Panc1 (cell line): ENCODE results near the gene LRRC10B. TPM values are rescaled to one million over a fixed set of nuclear protein-coding genes. Genes with fewer than 3 reads are reported as not detected.

Experiments used
- ATAC-seq: fragments of 200-7000 bp; cut with Tn5 transposase; 2 replicates; pipeline ENCODE4 v1.9.1; 2020; ENCODE audit warnings: mild to moderate bottlenecking, moderate library complexity
- BruUV-seq: library from RNA; stranded (reverse); fragments of 400-500 nt; replicated peaks from 2 replicates; lab custom pipeline; 2021; lab: Mats Ljungman, UMichigan
- CTCF ChIA-PET: fragments of 300-600 bp; sonication (Branson Sonifier 250); formaldehyde crosslinking; loops from one replicate; lab custom pipeline; 2022; ENCODE audit warnings: antibody characterized with exemption; lab: Charles Lee
- POLR2A ChIA-PET: fragments of 300-600 bp; sonication (Branson Sonifier 250); formaldehyde crosslinking; loops from one replicate; lab custom pipeline; 2022; ENCODE audit warnings: antibody characterized with exemption; lab: Charles Lee
- DNase-seq: peaks from one replicate; pipeline ENCODE4 v3.0.0-alpha.2; 2010; ENCODE audit warnings: low read depth, low spot score
- H3K27ac ChIP-seq: 2 replicates; pipeline ENCODE4 v1.5.1; 2011; ENCODE audit warnings: mild to moderate bottlenecking, low read length, inconsistent platforms
- H3K27me3 ChIP-seq: fragments of 200-500 bp; sonication (Bioruptor generic); 2 replicates; pipeline ENCODE4 v1.6.0; 2014; ENCODE audit warnings: low read length, inconsistent platforms; ENCODE audit not compliant: control insufficient read depth, insufficient read depth
- H3K36me3 ChIP-seq: fragments of 200-500 bp; sonication (Bioruptor generic); 2 replicates; pipeline ENCODE4 v1.5.1; 2014; ENCODE audit warnings: inconsistent platforms, mild to moderate bottlenecking, low read length, moderate library complexity; ENCODE audit not compliant: control insufficient read depth, insufficient read depth
- H3K4me1 ChIP-seq: 2 replicates; pipeline ENCODE4 v1.5.1; 2011; ENCODE audit warnings: inconsistent platforms, mild to moderate bottlenecking, low read length, moderate library complexity; ENCODE audit not compliant: control insufficient read depth, insufficient read depth
- H3K4me3 ChIP-seq, 2 experiments: 2 replicates each; pipeline ENCODE4 v1.5.1; 2011 to 2012; ENCODE audit warnings: low read depth in 2 of 2, low read length in 2 of 2, mild to moderate bottlenecking in 2 of 2, inconsistent platforms in 1 of 2, moderate library complexity in 1 of 2
- H3K9me3 ChIP-seq: fragments of 200-500 bp; sonication (Bioruptor generic); 2 replicates; pipeline ENCODE4 v1.5.1; 2014; ENCODE audit warnings: low read depth, mild to moderate bottlenecking, inconsistent platforms, low read length, moderate library complexity; ENCODE audit not compliant: control insufficient read depth, insufficient read depth
- CTCF ChIP-seq: fragments of 450-650 bp; IDR thresholded peaks from 2 replicates; pipeline ENCODE4 v1.5.1; 2017; ENCODE audit warnings: mild to moderate bottlenecking
- POLR2AphosphoS5 ChIP-seq: IDR thresholded peaks from 2 replicates; pipeline ENCODE4 v1.6.1; 2012; ENCODE audit warnings: mild to moderate bottlenecking, low read depth, low read length, moderate library complexity
- SIN3A ChIP-seq: IDR thresholded peaks from 2 replicates; pipeline ENCODE4 v1.6.1; 2012; ENCODE audit warnings: low read depth, mild to moderate bottlenecking, low read length, moderate library complexity, borderline replicate concordance; ENCODE audit not compliant: insufficient read depth
- TCF7L2 ChIP-seq: IDR thresholded peaks from 2 replicates; pipeline ENCODE4 v1.6.1; 2011; ENCODE audit warnings: mild to moderate bottlenecking, low read depth, low read length, inconsistent platforms
- in situ Hi-C: cut with HindIII; loops from 2 replicates; pipeline ENCODE4 v1.10.0; 2016; ENCODE audit warnings: low sequenced_read_pairs, low pct_unique_long_range_greater_than_20kb
- intact Hi-C: fragments of 100-400 bp; cut with micrococcal nuclease; formaldehyde crosslinking; loops from one replicate; pipeline ENCODE4 v1.10.0; 2022; ENCODE audit not compliant: unreplicated experiment
- total RNA-seq: library from RNA; stranded (reverse); gene quantifications from one replicate; pipeline ENCODE4 v1.2.1, GENCODE V29; 2021; ENCODE audit not compliant: unreplicated experiment
- TF ChIP-seq, protein P1 (sequence below), 2 experiments: IDR thresholded peaks; 2 replicates each; pipeline ENCODE4 v1.6.1; 2011 to 2012; ENCODE audit warnings: low read depth in 2 of 2, control low read depth in 1 of 2, low read length in 1 of 2, mild to moderate bottlenecking in 1 of 2, moderate library complexity in 1 of 2; ENCODE audit not compliant: insufficient read depth in 1 of 2

The LRRC10B gene
- total RNA-seq, 1 experiment from 2014 or later, result 0.23 TPM

- Histone ChIP-seq H3K4me3 (no peak overlapping the region), H3K9me3 (no peaks in the 10 kb centered on the region), H3K4me1 (no peaks in the 10 kb centered on the region), H3K36me3 (no peaks in the 10 kb centered on the region), H3K27ac (no peak overlapping the region), H3K27me3 (no peaks in the 10 kb centered on the region)
- no TSS peak for BruUV-seq
- TF ChIP-seq, protein P1, sequence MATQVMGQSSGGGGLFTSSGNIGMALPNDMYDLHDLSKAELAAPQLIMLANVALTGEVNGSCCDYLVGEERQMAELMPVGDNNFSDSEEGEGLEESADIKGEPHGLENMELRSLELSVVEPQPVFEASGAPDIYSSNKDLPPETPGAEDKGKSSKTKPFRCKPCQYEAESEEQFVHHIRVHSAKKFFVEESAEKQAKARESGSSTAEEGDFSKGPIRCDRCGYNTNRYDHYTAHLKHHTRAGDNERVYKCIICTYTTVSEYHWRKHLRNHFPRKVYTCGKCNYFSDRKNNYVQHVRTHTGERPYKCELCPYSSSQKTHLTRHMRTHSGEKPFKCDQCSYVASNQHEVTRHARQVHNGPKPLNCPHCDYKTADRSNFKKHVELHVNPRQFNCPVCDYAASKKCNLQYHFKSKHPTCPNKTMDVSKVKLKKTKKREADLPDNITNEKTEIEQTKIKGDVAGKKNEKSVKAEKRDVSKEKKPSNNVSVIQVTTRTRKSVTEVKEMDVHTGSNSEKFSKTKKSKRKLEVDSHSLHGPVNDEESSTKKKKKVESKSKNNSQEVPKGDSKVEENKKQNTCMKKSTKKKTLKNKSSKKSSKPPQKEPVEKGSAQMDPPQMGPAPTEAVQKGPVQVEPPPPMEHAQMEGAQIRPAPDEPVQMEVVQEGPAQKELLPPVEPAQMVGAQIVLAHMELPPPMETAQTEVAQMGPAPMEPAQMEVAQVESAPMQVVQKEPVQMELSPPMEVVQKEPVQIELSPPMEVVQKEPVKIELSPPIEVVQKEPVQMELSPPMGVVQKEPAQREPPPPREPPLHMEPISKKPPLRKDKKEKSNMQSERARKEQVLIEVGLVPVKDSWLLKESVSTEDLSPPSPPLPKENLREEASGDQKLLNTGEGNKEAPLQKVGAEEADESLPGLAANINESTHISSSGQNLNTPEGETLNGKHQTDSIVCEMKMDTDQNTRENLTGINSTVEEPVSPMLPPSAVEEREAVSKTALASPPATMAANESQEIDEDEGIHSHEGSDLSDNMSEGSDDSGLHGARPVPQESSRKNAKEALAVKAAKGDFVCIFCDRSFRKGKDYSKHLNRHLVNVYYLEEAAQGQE (IDR thresholded peaks at IDR 0.05; ENCODE audit: insufficient read depth in 1 of 2, low read depth in 2 of 2, low read length in 1 of 2), result no peak
- TF ChIP-seq CTCF (no peak), TCF7L2 (no peak), SIN3A (no peak), POLR2AphosphoS5 (no peak)
- in situ Hi-C loops (no loop called here), intact Hi-C loops (no loop called here)
- ATAC-seq (no peak), DNase-seq (no peak)
- CTCF ChIA-PET, result interaction anchor here (1.6 to 1.9 kb wide), 2 partner anchors 9 to 112 kb away, joined by 11 to 14 read pairs; no protein-coding TSS in a partner anchor
- POLR2A ChIA-PET, result interaction anchor here (0.6 kb wide), 1 partner anchor 51 kb away, joined by 3 read pairs; no protein-coding TSS in a partner anchor
Measured at GRCh38 chr11:61526229-61526628, 17.7 kb downstream of the LRRC10B start.

DNA sequence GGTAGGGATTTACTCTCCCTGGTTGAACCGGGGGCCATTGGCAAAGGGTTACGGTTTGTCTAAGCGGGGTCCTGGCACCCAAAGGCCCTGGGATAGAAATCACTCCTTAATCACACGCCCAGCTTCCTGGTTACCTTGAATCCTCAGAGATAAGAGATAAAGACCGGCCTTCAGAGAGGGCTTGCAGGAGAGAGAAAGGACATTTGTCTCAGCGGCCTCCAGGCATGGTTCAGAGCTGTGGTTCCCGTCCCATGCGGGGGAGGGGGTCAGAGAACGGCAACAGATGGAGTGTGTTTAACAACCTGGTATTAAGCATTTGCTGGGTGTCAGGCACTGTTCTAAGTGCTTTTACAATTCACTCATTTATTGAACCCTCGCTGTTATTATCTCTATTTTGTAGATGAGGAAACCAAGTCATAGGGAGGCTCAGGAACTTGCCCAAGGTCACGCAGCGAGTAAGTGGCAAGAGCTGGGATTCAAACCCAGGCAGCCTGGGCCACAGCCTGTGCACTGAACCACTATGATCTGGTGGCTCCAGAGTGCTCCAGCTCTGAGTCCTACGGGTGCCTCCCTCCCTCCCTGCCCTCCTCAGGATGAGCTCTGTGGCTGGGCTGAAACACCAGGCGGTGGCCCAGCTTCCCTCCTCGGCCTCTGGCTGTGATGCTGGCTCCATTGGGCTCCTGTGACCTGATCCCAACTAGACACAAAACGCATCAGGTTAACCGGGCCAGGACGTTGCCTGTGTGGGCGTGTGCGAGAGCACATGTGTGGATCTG, 18.6 kb downstream of the LRRC10B start:
- in situ Hi-C loops (no loop called here), intact Hi-C loops (no loop called here)
- no TSS peak for BruUV-seq
- ATAC-seq (no peak), DNase-seq (no peak)
- Histone ChIP-seq H3K27ac (no peak overlapping the region), H3K4me1 (no peaks in the 10 kb centered on the region), H3K9me3 (no peaks in the 10 kb centered on the region), H3K4me3 (no peak overlapping the region), H3K27me3 (no peaks in the 10 kb centered on the region), H3K36me3 (no peaks in the 10 kb centered on the region)
- ChIA-PET POLR2A (no interaction called here), CTCF (interaction anchor here (0.6 to 1.9 kb wide), 4 partner anchors 10 to 237 kb away, joined by 3 to 14 read pairs (median 8); no protein-coding TSS in a partner anchor)
- TF ChIP-seq, protein P1 (IDR thresholded peaks at IDR 0.05; ENCODE audit: insufficient read depth in 1 of 2, low read depth in 2 of 2, low read length in 1 of 2), result no peak
- TF ChIP-seq CTCF (no peak), POLR2AphosphoS5 (no peak), TCF7L2 (no peak), SIN3A (no peak)
